Measurements from ENCODE around the gene COA8. TPM values are rescaled to one million over a fixed set of nuclear protein-coding genes. Genes with fewer than 3 reads are reported as not detected.
A peak's percentile ranks its signal among the peaks of the same experiment; 100 is the strongest.

The COA8 gene, protein sequence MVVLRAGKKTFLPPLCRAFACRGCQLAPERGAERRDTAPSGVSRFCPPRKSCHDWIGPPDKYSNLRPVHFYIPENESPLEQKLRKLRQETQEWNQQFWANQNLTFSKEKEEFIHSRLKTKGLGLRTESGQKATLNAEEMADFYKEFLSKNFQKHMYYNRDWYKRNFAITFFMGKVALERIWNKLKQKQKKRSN
- total RNA-seq: 26.4 and 32.1 TPM in 2 replicates
- 19.4 and 25.5 TPM in 2 replicates for polyA plus RNA-seq
- 33.6 and 41.6 TPM in 2 replicates for polyA plus RNA-seq (2012)
- polyA minus RNA-seq (ENCODE audit: low replicate concordance): 0.75 and 2.0 TPM in 2 replicates

DNA sequence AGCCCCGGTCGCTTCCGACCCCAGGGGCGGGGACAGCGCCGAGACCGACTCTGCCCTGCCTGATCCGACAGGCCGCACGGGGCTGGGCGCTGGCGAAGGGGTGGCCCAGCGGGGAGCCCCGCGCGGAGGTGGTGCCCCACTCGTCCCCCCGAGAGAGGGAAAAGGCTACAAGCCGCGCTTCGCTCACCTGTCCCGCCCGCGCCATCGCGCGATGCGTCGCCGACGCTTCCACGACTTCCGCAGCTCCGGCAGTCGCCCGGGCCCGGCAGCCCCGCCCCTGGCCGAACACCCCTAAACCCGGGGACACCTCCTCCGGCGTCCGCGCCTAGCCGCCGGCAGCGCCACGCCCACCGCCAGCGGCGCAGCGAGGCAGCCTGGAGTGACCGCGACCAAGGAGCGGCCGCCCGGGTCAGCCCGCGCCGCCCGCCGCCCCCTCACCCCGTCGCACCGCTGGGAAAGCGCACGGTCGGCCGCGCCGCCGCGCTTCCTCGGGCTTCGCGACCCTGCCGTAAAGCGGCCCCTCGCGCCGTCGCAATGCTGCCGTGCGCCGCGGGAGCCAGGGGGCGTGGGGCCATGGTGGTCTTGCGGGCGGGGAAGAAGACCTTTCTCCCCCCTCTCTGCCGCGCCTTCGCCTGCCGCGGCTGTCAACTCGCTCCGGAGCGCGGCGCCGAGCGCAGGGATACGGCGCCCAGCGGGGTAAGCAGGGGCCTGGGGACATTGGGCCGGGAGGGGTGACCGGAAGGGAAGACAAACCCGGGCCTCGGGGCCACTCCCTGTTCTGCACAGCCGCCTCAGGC is at the start of gene COA8, which contains the start of gene BAG5:
Gene COA8, plus strand, starts transcription at position 532 of the 797 bp plus-strand sequence. Its CDS starts 42 bp downstream, at position 574.
Gene BAG5, minus strand, starts transcription at position 229 of the 797 bp plus-strand sequence. CDS start 1,493 bp downstream, outside the sequence.
- H2AFZ ChIP-seq (ENCODE audit: low read length): peak within 1 kb of the TSS; percentile 71

DNA sequence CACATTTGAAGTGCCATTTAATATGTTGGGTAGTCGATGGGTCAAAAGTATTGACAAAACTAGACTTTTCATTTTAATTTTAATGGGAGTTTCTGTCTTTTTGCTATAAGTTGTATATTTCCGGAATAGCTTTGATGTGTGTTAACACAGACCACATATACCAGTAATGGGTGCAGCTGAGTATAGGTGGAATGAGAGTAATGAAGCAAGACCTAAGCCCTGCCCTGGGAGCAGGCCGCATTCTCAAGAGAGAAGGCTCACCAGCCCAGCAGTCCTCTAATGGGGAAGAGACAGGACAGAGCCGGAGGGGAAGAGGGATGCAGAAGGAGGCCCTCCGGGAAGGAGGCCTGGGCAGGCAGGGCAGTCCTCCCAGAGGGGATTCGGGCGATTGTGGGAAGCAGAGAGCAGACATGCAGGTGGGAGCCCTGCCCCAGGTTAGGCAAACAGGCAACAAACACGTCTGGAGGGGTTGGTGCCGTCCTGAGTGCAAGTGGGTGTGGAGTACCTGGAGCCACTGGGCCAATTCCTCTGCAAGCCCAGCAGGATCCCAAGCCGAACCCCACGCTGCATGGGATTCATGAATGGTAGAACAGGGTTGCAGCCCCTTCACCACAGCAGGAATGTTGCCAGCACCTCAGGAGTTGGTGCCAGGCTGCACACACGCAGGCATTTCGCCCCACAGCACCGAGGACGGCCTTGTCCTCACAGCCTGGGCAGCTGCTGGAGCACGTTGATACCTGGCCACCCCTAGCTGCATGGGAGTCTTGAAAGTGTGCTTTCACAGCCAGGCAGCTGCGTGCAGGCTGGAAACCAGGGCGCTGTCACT is 48.0 kb upstream of the COA8 start:
- H2AFZ ChIP-seq (ENCODE audit: low read length): no peak overlapping the region
- H3K27ac ChIP-seq (ENCODE audit: insufficient read depth, low read length): no peak overlapping the region
- TF ChIP-seq EZH2 (IDR thresholded peaks at IDR 0.05; ENCODE audit: low read length, missing control alignments): no peak
- TF ChIP-seq, protein P1, sequence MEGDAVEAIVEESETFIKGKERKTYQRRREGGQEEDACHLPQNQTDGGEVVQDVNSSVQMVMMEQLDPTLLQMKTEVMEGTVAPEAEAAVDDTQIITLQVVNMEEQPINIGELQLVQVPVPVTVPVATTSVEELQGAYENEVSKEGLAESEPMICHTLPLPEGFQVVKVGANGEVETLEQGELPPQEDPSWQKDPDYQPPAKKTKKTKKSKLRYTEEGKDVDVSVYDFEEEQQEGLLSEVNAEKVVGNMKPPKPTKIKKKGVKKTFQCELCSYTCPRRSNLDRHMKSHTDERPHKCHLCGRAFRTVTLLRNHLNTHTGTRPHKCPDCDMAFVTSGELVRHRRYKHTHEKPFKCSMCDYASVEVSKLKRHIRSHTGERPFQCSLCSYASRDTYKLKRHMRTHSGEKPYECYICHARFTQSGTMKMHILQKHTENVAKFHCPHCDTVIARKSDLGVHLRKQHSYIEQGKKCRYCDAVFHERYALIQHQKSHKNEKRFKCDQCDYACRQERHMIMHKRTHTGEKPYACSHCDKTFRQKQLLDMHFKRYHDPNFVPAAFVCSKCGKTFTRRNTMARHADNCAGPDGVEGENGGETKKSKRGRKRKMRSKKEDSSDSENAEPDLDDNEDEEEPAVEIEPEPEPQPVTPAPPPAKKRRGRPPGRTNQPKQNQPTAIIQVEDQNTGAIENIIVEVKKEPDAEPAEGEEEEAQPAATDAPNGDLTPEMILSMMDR (conservative IDR thresholded peaks at IDR 0.05 in 1 of 2, IDR thresholded peaks at IDR 0.05 in 1 of 2; ENCODE audit: low read depth in 1 of 2, low read length in 2 of 2): no peak
- H3K4me3 ChIP-seq (replicated peaks in 1 of 4; ENCODE audit: control extremely low read depth in 1 of 4, insufficient read depth in 1 of 4, low read depth in 3 of 4, low read length in 4 of 4): no peak overlapping the region
- no peaks in the 10 kb centered on the region for H4K20me1 ChIP-seq (ENCODE audit: control insufficient read depth, extremely low read depth, insufficient read depth, low read length)
- H3K9ac ChIP-seq (ENCODE audit: insufficient read depth, low read length): no peak overlapping the region
- no peak overlapping the region for H3K4me2 ChIP-seq (ENCODE audit: extremely low read depth, insufficient read depth, low read length)
- peaks cover 16% of the 10 kb centered on the region for H3K4me1 ChIP-seq (ENCODE audit: control insufficient read depth, extremely low read depth, insufficient read depth, low read length)
- H3K27me3 ChIP-seq (ENCODE audit: control insufficient read depth, insufficient read depth, low read length): no peaks in the 10 kb centered on the region
- DNase-seq (ENCODE audit: low read depth in 2 of 2): no peak
- no peaks in the 10 kb centered on the region for H3K9me3 ChIP-seq (ENCODE audit: control insufficient read depth, insufficient read depth, low read depth, low read length)
- H3K79me2 ChIP-seq (ENCODE audit: control insufficient read depth, insufficient read depth, low read length): no peaks in the 10 kb centered on the region
- H3K36me3 ChIP-seq (ENCODE audit: control insufficient read depth, insufficient read depth, low read length): peaks cover 7% of the 10 kb centered on the region

More for the DNA sequence above, at the start of gene COA8, which contains the start of gene BAG5:
- Histone ChIP-seq H3K9me3 (ENCODE audit: control insufficient read depth, insufficient read depth, low read depth, low read length) (no peaks in the 10 kb centered on the region), H3K36me3 (ENCODE audit: control insufficient read depth, insufficient read depth, low read length) (no peaks in the 10 kb centered on the region), H3K79me2 (ENCODE audit: control insufficient read depth, insufficient read depth, low read length) (peaks cover 83% of the 10 kb centered on the region), H3K27me3 (ENCODE audit: control insufficient read depth, insufficient read depth, low read length) (no peaks in the 10 kb centered on the region), H4K20me1 (ENCODE audit: control insufficient read depth, extremely low read depth, insufficient read depth, low read length) (no peaks in the 10 kb centered on the region), H3K4me2 (ENCODE audit: extremely low read depth, insufficient read depth, low read length) (peak within 1 kb of the TSS; percentile 91), H3K4me3 (replicated peaks in 1 of 4; ENCODE audit: control extremely low read depth in 1 of 4, insufficient read depth in 1 of 4, low read depth in 3 of 4, low read length in 4 of 4) (peak within 1 kb of the TSS; percentile 87 to 95 (median 90)), H3K27ac (ENCODE audit: insufficient read depth, low read length) (peak within 1 kb of the TSS; percentile 94), H3K9ac (ENCODE audit: insufficient read depth, low read length) (peak within 1 kb of the TSS; percentile 89), H3K4me1 (ENCODE audit: control insufficient read depth, extremely low read depth, insufficient read depth, low read length) (peaks cover 10% of the 10 kb centered on the region)
- peak; percentile 81 to 90 for DNase-seq (ENCODE audit: low read depth in 2 of 2)
- TF ChIP-seq EZH2 (IDR thresholded peaks at IDR 0.05; ENCODE audit: low read length, missing control alignments): no peak
- TF ChIP-seq, protein P1 (conservative IDR thresholded peaks at IDR 0.05 in 1 of 2, IDR thresholded peaks at IDR 0.05 in 1 of 2; ENCODE audit: low read depth in 1 of 2, low read length in 2 of 2): no peak

Data from fibroblast of lung (primary cell).